HG03039 (cell line): ENCODE measurements around the gene SLC6A4.
A peak's percentile ranks its signal among the peaks of the same experiment; 100 is the strongest.
"Not testable (repeated sequence)": the region's sequence is repeated elsewhere in the genome, so short reads cannot be mapped to it uniquely, and the experiment has no call there.

Experiments used
- ATAC-seq: cut with Tn5 transposase; IDR thresholded peaks from one replicate; pipeline ENCODE4 v1.9.1; 2021; ENCODE audit warnings: mild to moderate bottlenecking, moderate library complexity; ENCODE audit not compliant: unreplicated experiment

The SLC6A4 gene

GRCh38 chr17:30220414-30220813 is 15.1 kb downstream of the SLC6A4 start:
- ATAC-seq = no peak

GRCh38 chr17:30219833-30220232 is 15.7 kb downstream of the SLC6A4 start:
- no peak for ATAC-seq

- no peak for ATAC-seq
Observed at GRCh38 chr17:30219315-30219714, 16.2 kb downstream of the SLC6A4 start.

GRCh38 chr17:30218799-30219198 is 16.7 kb downstream of the SLC6A4 start:
- ATAC-seq = no peak

- no peak for ATAC-seq
Observed at GRCh38 chr17:30217746-30218245, 17.7 kb downstream of the SLC6A4 start.

GRCh38 chr17:30217054-30217453 is 18.4 kb downstream of the SLC6A4 start:
- ATAC-seq = no peak

GRCh38 chr17:30212750-30213149 is 22.7 kb downstream of the SLC6A4 start:
- peak; percentile 62 for ATAC-seq

- no peak for ATAC-seq
Observed at GRCh38 chr17:30211371-30211770, 24.1 kb downstream of the SLC6A4 start.

- no peak for ATAC-seq
Observed at GRCh38 chr17:30210901-30211300, 24.6 kb downstream of the SLC6A4 start.

- ATAC-seq = no peak
Observed at GRCh38 chr17:30210366-30210765, 25.1 kb downstream of the SLC6A4 start.

GRCh38 chr17:30209930-30210329 is 25.6 kb downstream of the SLC6A4 start:
- no peak for ATAC-seq

GRCh38 chr17:30208214-30208613 is 27.3 kb downstream of the SLC6A4 start:
- no peak for ATAC-seq

- ATAC-seq = no peak
Observed at GRCh38 chr17:30207655-30208054, 27.8 kb downstream of the SLC6A4 start.

- no peak for ATAC-seq
Observed at GRCh38 chr17:30203471-30203981, 32.0 kb downstream of the SLC6A4 start.

GRCh38 chr17:30200656-30201055 is 34.8 kb downstream of the SLC6A4 start:
- not testable (repeated sequence) for ATAC-seq

GRCh38 chr17:30200106-30200505 is 35.4 kb downstream of the SLC6A4 start:
- no peak for ATAC-seq

- ATAC-seq = no peak
Observed at GRCh38 chr17:30199600-30199999, 35.9 kb downstream of the SLC6A4 start.

GRCh38 chr17:30197416-30197815 is 38.1 kb downstream of the SLC6A4 start:
- ATAC-seq = no peak

- ATAC-seq = no peak
Observed at GRCh38 chr17:30196504-30196903, 39.0 kb downstream of the SLC6A4 start.

- no peak for ATAC-seq
Observed at GRCh38 chr17:30191072-30191471, 44.4 kb downstream of the SLC6A4 start.

- ATAC-seq = no peak
Observed at GRCh38 chr17:30188211-30188939, 47.1 kb downstream of the SLC6A4 start.

GRCh38 chr17:30187573-30187972 is 47.9 kb downstream of the SLC6A4 start:
- no peak for ATAC-seq

GRCh38 chr17:30186761-30187160 is 48.7 kb downstream of the SLC6A4 start:
- ATAC-seq = no peak
